Body of pancreas (tissue), 4 donors: ENCODE results near the gene LRRC45. TPM values are rescaled to one million over a fixed set of nuclear protein-coding genes. Genes with fewer than 3 reads are reported as not detected.

Source experiments
- ATAC-seq: fragments of 150-250 bp; one replicate; pipeline ENCODE4 v1.9.1; 2016
- DNase-seq, 4 donors: peaks; one replicate each; pipeline ENCODE4 v3.0.0-alpha.2; 2019
- H3K27ac ChIP-seq, 4 donors: fragments of 200-600 bp; sonication (generic); 1 replicate in 3 of 4; 2 replicates in 1 of 4; pipeline versions ENCODE4 v1.5.1 to v1.6.1; 2016 to 2019; ENCODE audit warnings: mild to moderate bottlenecking in 1 of 4, mixed read lengths in 1 of 4, moderate library complexity in 1 of 4
- H3K27me3 ChIP-seq, 2 donors: fragments of 200-600 bp; sonication (generic); one replicate each; pipeline ENCODE4 v1.6.0; 2016; ENCODE audit warnings: mild to moderate bottlenecking in 1 of 2
- H3K36me3 ChIP-seq, 2 donors: fragments of 200-600 bp; sonication (generic); replicated peaks in 1 of 2; 2 replicates each; pipeline ENCODE4 v1.5.1; 2016; ENCODE audit warnings: low read depth in 2 of 2; ENCODE audit not compliant: insufficient read depth in 1 of 2
- H3K4me1 ChIP-seq: fragments of 200-600 bp; sonication (generic); one replicate; pipeline ENCODE4 v1.6.0; 2016
- H3K4me3 ChIP-seq, 2 donors: fragments of 200-600 bp; sonication (generic); 1 replicate in 1 of 2; 2 replicates in 1 of 2; pipeline ENCODE4 v1.5.1; 2016 to 2019
- H3K9me3 ChIP-seq, 3 donors: fragments of 200-600 bp; sonication (generic); 1 replicate in 2 of 3; 2 replicates in 1 of 3; pipeline ENCODE4 v1.5.1; 2016
- CTCF ChIP-seq, 7 experiments: fragments of 450-650 bp in 4 of 7; fragments of 200-600 bp in 3 of 7; sonication (generic) in 3 of 7; IDR thresholded peaks; one replicate each; pipeline ENCODE4 v1.5.1; 2016 to 2019; ENCODE audit warnings: antibody characterized with exemption in 7 of 7
- POLR2A ChIP-seq, 3 donors: fragments of 450-650 bp; IDR thresholded peaks; one replicate each; pipeline ENCODE4 v1.6.1; 2016; ENCODE audit warnings: antibody characterized with exemption in 3 of 3, mild to moderate bottlenecking in 2 of 3
- WGBS, 2 donors: methylation state at CpG; one replicate each; pipeline ENCODE4 v1.1.5; 2017; 5-methylcytosine and 5-hydroxymethylcytosine counted together
- intact Hi-C: fragments of 100-400 bp; cut with DNase I; formaldehyde crosslinking; loops from one replicate; pipeline ENCODE4 v1.15.1; 2023
- total RNA-seq, 2 donors: library from RNA; depleted of rRNA; stranded (reverse); fragments of >200 nt; gene quantifications; one replicate each; pipeline ENCODE4 v1.1.0, GENCODE V29; 2016

Gene LRRC45
- 10 to 100 TPM in 1 of 2 donors, 1 to 10 TPM in 1; 8.0 to 36.3 TPM for total RNA-seq

DNA sequence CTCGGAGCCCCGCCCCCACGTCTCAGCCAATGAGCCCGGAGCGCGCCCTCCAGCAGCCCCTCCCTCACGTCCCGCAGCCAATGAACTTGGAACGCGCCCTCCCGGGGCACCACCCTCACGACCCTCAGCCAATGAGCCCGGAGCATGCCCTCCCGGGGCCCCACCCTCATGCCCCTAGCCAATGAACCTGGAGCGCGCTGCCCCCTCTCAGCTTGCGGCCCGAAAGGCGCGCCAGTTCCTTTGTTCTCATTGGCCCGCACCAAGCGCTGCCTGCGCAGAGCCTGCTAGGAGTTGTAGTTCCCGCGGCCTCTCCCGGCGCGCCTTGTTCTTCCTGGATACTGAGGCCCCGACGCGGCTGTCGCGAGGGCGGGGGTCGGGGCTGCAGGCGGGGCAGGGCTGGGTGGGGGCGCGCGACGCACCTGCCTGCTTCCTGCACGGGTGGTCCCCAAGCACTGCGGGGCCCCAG is at the start of gene LRRC45:
Gene LRRC45, plus strand, starts transcription at position 325 of the 466 bp plus-strand sequence. CDS start 339 bp downstream, outside the sequence.
- peak; percentile 95 for ATAC-seq
- Histone ChIP-seq H3K9me3 (no peaks in the 10 kb centered on the region), H3K36me3 (no peaks in the 10 kb centered on the region), H3K27me3 (no peaks in the 10 kb centered on the region), H3K4me1 (peaks cover 52% of the 10 kb centered on the region), H3K27ac (peak within 1 kb of the TSS in 3 of 4 donors; percentile 43 to 81 (median 77)), H3K4me3 (peak within 1 kb of the TSS; percentile 89 to 93)
- DNase-seq, result peak; percentile 100
- TF ChIP-seq CTCF (IDR thresholded peaks at IDR 0.05) (no peak), POLR2A (IDR thresholded peaks at IDR 0.05) (no peak)
- intact Hi-C loops, result no loop called here
- WGBS, 2 donors, result 0% methylated on average over 41 of the region's 42 CpGs; no CpG with 5 or more reads in 1 of the 2 donors

DNA sequence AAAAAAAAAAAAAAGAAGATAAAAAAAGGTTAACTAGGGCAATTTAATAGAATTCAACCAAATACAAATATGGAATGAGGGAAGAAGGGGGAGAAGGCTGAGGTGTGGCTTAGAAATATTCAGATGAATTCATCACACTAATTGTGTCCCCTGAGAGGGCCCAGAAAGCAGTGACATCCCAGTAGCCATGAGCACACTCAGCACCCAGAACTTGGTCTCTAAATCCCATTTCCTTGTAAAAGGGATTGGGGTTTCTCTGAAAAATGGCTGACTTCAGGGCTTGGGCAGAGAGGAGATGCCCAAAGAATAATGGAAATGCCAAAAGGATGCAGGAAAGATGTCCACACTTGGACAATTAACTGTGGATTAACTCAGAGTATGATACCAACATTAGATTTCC is 49.7 kb upstream of the LRRC45 start:
- H3K27me3 ChIP-seq, result no peaks in the 10 kb centered on the region
- DNase-seq (no peak), ATAC-seq (no peak)
- peaks cover 15% of the 10 kb centered on the region for H3K4me1 ChIP-seq
- H3K27ac ChIP-seq, result no peak overlapping the region
- H3K4me3 ChIP-seq, result no peak overlapping the region
- no peaks in the 10 kb centered on the region for H3K36me3 ChIP-seq
- no peak for TF ChIP-seq CTCF (IDR thresholded peaks at IDR 0.05)
- intact Hi-C loops, result no loop called here
- H3K9me3 ChIP-seq, result no peaks in the 10 kb centered on the region

DNA sequence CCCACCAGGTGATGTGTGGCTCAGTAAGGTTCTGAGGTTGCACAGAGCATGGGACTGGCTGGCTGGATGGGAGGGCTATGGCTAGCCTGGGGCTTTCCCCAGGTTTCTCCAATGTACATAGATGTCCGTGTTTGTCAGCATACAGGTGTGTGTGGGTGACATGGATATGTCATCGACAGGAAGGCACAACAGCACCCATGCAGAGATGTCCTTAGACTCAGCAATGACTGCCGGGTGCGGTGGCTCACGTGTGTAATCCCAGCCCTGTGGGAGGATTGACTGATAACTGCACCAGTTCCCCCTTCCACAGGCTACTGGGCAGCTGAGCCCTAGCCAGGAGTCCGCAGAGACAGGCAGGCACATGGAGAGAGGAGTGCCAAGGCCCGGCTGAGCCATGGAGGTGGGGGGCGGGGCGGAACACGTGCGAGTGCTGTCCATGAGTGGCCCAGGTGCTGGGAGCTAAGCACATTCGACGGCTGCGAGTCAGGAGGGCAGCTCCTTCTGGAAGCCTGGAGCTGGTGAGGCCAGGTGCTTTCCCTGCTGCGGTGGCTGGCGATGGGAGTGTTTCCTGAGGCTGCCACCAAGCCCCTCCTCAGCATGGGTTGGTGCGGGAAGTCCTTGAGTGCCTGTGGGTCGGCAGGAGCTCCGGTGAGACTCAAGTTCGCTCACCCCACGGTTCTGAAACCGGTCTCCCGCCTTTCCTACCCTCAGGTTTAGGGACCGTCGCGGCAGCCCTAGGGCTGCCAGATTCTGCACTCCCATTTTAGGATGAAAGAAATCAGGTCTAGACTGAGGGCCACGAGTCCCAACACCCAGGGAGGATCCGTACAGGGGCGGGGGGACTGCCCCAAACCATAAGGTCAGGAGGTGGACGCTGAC is 46.5 kb upstream of the LRRC45 start:
- TF ChIP-seq POLR2A (IDR thresholded peaks at IDR 0.05) (no peak), CTCF (IDR thresholded peaks at IDR 0.05) (no peak)
- no peaks in the 10 kb centered on the region for H3K27me3 ChIP-seq
- H3K27ac ChIP-seq, result peak overlapping the region; percentile 88 to 94 (median 92)
- H3K4me3 ChIP-seq, result peak overlapping the region in 1 of 2 donors; percentile 70
- intact Hi-C loops, result no loop called here
- no peaks in the 10 kb centered on the region for H3K36me3 ChIP-seq
- peak; percentile 67 to 79 (median 72) for DNase-seq
- no peaks in the 10 kb centered on the region for H3K9me3 ChIP-seq
- WGBS, 2 donors, result 20% methylated on average over 30 of the region's 30 CpGs; no CpG with 5 or more reads in 1 of the 2 donors
- peak; percentile 19 for ATAC-seq
- H3K4me1 ChIP-seq, result peaks cover 20% of the 10 kb centered on the region

GRCh38 chr17:81977211-81977808 is 45.8 kb upstream of the LRRC45 start, which contains the start of gene ASPSCR1:
Gene ASPSCR1, plus strand, starts transcription at chr17:81977629. Its CDS starts 18 bp downstream, at chr17:81977647.
- H3K9me3 ChIP-seq, result no peaks in the 10 kb centered on the region
- peak within 1 kb of the TSS; percentile 70 for H3K4me3 ChIP-seq
- TF ChIP-seq CTCF (IDR thresholded peaks at IDR 0.05) (peak in 1 of 7 experiments; percentile 17), POLR2A (IDR thresholded peaks at IDR 0.05) (peak; percentile 79 to 89 (median 83))
- H3K36me3 ChIP-seq, result no peaks in the 10 kb centered on the region
- WGBS, 2 donors, result 0% methylated on average over 3 to 73 of the region's 76 CpGs
- intact Hi-C loops, result no loop called here
- peak; percentile 92 to 95 (median 94) for DNase-seq
- peaks cover 20% of the 10 kb centered on the region for H3K4me1 ChIP-seq
- ATAC-seq, result peak; percentile 94
- no peaks in the 10 kb centered on the region for H3K27me3 ChIP-seq
- peak within 1 kb of the TSS; percentile 88 to 94 (median 92) for H3K27ac ChIP-seq
